Activated CD8-positive, alpha-beta T cell treated with anti-CD3 and anti-CD28 coated beads, Interleukin-2, amount 10 ng/mL, durations not matched to agents 7 days and 5 days (primary cell): ENCODE data around the gene NOLC1. TPM values are rescaled to one million over a fixed set of nuclear protein-coding genes. Genes with fewer than 3 reads are reported as not detected.

ENCODE experiments used
- ATAC-seq: fragments of 150-1000 bp; cut with Tn5 transposase; one replicate; pipeline ENCODE4 v1.10.0; 2021; ENCODE audit warnings: moderate library complexity
- CTCF ChIA-PET: fragments of 350-600 bp; sonication (Branson Sonifier 250); formaldehyde crosslinking; loops from one replicate; lab custom pipeline; 2021; ENCODE audit warnings: antibody characterized with exemption; lab: Charles Lee
- POLR2A ChIA-PET: fragments of 350-600 bp; sonication (Branson Sonifier 250); formaldehyde crosslinking; loops from one replicate; lab custom pipeline; 2021; ENCODE audit warnings: antibody characterized with exemption; lab: Charles Lee
- DNase-seq: peaks from one replicate; pipeline ENCODE4 v3.0.0-alpha.2; 2020
- H3K27ac Mint-ChIP-seq: one replicate; pipeline ENCODE4 v1.8.0; 2021; ENCODE audit warnings: mild to moderate bottlenecking, mixed read lengths
- H3K27me3 Mint-ChIP-seq: one replicate; pipeline ENCODE4 v1.8.0; 2021; ENCODE audit warnings: low read depth, mixed read lengths
- H3K36me3 Mint-ChIP-seq: one replicate; pipeline ENCODE4 v1.8.0; 2021; ENCODE audit warnings: low read depth, mixed read lengths
- H3K4me1 Mint-ChIP-seq: one replicate; pipeline ENCODE4 v1.8.0; 2021; ENCODE audit warnings: low read depth, mixed read lengths
- H3K4me3 Mint-ChIP-seq: one replicate; pipeline ENCODE4 v1.8.0; 2021; ENCODE audit warnings: mild to moderate bottlenecking, mixed read lengths
- H3K9me3 Mint-ChIP-seq: one replicate; pipeline ENCODE4 v1.8.0; 2022; ENCODE audit warnings: mixed read lengths; ENCODE audit not compliant: insufficient read depth
- total RNA-seq, 2 experiments: library from RNA; stranded (reverse); gene quantifications; one replicate each; pipeline ENCODE4 v1.2.3, GENCODE V29; 2021

NOLC1 gene
- total RNA-seq, 2 experiments from 2014 or later, result 94.1 to 95.3 TPM

DNA sequence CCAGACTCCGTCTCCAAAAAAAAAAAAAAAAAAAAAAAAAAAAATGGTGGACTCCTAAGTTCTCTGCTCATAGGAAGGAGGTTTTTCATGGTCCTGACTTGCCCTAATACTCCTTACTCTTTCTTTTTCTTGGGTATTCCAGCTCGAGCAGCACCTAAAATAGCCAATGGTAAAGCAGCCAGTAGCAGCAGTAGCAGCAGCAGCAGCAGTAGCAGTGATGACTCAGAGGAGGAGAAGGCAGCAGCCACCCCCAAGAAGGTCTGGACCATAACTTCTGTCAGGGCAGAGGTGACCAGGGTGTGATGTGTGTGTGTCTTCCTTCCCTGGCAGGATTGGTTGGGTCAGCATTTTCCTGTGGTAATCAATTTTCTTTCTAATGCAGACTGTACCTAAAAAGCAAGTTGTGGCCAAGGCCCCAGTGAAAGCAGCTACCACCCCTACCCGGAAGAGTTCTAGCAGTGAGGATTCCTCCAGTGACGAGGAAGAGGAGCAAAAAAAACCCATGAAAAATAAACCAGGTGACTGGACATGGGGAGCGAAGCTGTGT lies 6.9 kb downstream of the NOLC1 start:
- Mint-ChIP-seq H3K36me3 (peaks cover 75% of the 10 kb centered on the region), H3K9me3 (no peaks in the 10 kb centered on the region), H3K27me3 (no peaks in the 10 kb centered on the region), H3K4me1 (peaks cover 32% of the 10 kb centered on the region), H3K27ac (peak overlapping the region; percentile 52), H3K4me3 (no peak overlapping the region)
- DNase-seq (no peak), ATAC-seq (no peak)
- ChIA-PET CTCF (interaction anchor here (1.3 to 4.9 kb wide), 2 partner anchors 10 to 30 kb away, joined by 3 to 43 read pairs; no protein-coding TSS in a partner anchor), POLR2A (no interaction called here)

DNA sequence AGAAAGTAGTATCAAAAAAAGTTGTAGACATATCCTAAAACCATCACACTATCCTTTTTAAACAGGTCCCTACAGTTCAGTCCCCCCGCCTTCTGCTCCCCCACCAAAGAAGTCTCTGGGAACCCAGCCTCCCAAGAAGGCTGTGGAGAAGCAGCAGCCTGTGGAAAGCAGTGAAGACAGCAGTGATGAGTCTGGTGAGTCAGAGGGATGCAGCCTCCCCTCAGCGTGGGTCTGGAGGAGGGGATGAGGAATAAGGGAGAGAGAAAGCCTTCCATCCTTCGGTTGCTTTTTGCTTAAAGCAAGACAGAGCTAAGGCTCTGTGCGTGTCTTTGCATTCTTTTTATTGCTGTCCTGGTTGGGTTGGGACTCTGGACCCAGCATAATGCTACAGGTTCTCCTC lies 7.6 kb downstream of the NOLC1 start:
- ChIA-PET CTCF (interaction anchor here (1.1 to 4.9 kb wide), 4 partner anchors 9 to 319 kb away, joined by 3 to 43 read pairs (median 3); no protein-coding TSS in a partner anchor), POLR2A (interaction anchor here (1.0 kb wide), 1 partner anchor 8 kb away, joined by 3 read pairs; no protein-coding TSS in a partner anchor)
- Mint-ChIP-seq H3K9me3 (no peaks in the 10 kb centered on the region), H3K27ac (peak overlapping the region; percentile 20), H3K4me1 (peaks cover 25% of the 10 kb centered on the region), H3K27me3 (no peaks in the 10 kb centered on the region), H3K36me3 (peaks cover 70% of the 10 kb centered on the region), H3K4me3 (no peak overlapping the region)
- no peak for ATAC-seq
- DNase-seq, result no peak

DNA sequence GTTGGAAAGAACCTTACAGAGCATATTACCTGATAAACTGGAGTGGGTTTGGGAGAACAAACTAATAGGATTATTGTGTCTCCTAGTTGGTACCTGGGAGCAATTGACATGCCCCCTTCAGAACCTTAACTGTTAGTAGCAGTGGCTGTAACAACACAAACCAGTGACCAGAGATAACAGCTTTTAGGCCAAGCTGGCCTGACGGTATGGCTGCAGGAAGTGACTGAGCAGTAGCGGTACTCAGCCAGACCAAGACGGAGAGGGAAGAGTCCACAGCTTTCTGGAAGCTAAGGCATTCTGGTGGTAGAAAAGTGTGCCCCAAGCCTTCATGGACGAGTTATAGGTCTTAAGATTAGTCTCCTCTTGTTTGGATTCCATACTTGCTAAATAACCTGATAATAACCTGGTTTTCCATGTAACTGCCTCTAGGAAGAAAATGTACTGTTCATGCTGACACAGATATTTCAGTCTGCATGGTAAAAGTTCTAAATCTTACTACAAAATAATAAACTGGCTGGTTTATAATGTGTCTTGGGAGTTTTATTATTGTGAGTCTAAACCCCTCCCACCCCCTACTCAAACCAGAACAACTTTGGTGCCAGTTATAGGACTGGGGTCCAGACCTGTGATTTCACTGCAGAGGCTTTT lies 11.3 kb downstream of the NOLC1 start:
- ChIA-PET CTCF (no interaction called here), POLR2A (no interaction called here)
- Mint-ChIP-seq H3K9me3 (no peaks in the 10 kb centered on the region), H3K4me1 (peaks cover 8% of the 10 kb centered on the region), H3K27ac (no peak overlapping the region), H3K27me3 (no peaks in the 10 kb centered on the region), H3K36me3 (peaks cover 40% of the 10 kb centered on the region), H3K4me3 (no peak overlapping the region)
- ATAC-seq, result no peak
- DNase-seq, result no peak

DNA sequence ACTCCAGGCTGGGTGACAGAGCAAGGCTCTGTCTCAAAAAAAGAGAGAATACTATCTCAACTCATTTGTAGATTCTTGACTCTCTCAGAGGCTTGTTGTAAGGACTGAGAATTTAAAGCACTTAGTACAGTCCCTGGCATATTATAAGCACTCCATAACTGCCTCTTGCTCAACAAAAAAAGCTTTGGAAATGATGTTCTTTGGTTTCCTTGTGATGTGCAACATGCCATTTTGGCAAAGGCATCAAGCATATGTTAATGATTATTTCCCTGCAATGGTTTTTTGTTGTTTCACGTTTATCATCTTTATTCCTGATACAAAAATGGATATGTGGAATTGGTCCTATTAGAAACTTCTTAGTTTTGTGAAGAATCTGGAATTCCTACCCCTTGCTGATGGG lies 15.7 kb downstream of the NOLC1 start:
- Mint-ChIP-seq H3K4me3 (no peak overlapping the region), H3K27me3 (no peaks in the 10 kb centered on the region), H3K27ac (no peak overlapping the region), H3K36me3 (peaks cover 9% of the 10 kb centered on the region), H3K4me1 (peaks cover 12% of the 10 kb centered on the region), H3K9me3 (no peaks in the 10 kb centered on the region)
- ATAC-seq (no peak), DNase-seq (no peak)
- CTCF ChIA-PET, result interaction anchor here (1.2 to 6.2 kb wide), 9 partner anchors 9 to 336 kb away, joined by 4 to 105 read pairs (median 13); partner anchors contain the start of genes GBF1 and SUFU
- POLR2A ChIA-PET, result no interaction called here

DNA sequence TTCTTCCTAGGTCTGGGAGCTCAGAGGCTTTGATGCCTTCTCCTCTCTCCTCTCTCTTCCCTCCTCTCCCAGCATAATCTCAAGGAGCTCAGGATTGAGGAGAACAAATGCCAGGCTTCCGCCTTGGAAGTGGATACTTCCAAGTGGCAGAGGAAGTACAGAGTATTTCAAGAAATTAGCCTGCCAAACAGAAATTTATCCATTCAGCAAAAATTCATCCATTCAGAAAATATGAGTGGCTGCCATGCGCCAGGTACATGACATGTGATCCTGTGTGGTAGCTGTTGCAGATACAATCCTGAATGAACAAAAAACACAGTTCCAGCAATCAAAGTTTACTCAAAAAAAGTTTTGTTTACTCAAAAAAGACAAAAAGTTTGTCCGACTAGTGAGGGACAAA lies 18.4 kb downstream of the NOLC1 start:
- no peak for ATAC-seq
- no peaks in the 10 kb centered on the region for H3K27me3 Mint-ChIP-seq

DNA sequence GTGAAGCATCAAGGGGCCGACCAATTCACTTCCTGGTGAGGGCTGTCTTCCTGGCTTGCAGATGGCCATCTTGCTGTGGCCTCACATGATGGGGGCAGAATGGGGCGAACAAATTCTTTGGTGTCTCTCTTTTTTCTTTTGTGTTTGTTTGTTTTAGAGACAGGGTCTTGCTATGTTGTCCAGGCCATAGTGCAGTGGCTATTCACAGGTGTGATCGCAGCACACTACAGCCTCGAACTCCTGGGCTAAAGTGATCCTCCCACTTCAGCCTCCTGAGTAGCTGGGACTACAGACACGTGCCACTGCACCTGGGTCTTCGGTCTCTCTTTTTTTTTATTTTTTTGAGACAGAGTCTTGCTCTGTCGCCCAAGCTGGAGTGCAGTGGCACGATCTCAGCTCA lies 20.1 kb downstream of the NOLC1 start:
- Mint-ChIP-seq H3K4me3 (no peak overlapping the region), H3K4me1 (peaks cover 6% of the 10 kb centered on the region), H3K36me3 (no peaks in the 10 kb centered on the region), H3K9me3 (no peaks in the 10 kb centered on the region), H3K27me3 (no peaks in the 10 kb centered on the region), H3K27ac (no peak overlapping the region)
- DNase-seq (no peak), ATAC-seq (no peak)
- CTCF ChIA-PET, result interaction anchor here (1.5 kb wide), 1 partner anchor 99 kb away, joined by 3 read pairs; no protein-coding TSS in a partner anchor
- POLR2A ChIA-PET, result no interaction called here

More for the DNA sequence above, 18.4 kb downstream of the NOLC1 start:
- DNase-seq, result no peak
- Mint-ChIP-seq H3K9me3 (no peaks in the 10 kb centered on the region), H3K27ac (no peak overlapping the region), H3K4me3 (no peak overlapping the region), H3K4me1 (peaks cover 10% of the 10 kb centered on the region), H3K36me3 (no peaks in the 10 kb centered on the region)
- ChIA-PET POLR2A (interaction anchor here (0.7 kb wide), 1 partner anchor 174 kb away, joined by 3 read pairs; no protein-coding TSS in a partner anchor), CTCF (interaction anchor here (1.1 to 6.2 kb wide), 22 partner anchors 12 to 413 kb away, joined by 3 to 105 read pairs (median 7); partner anchors contain the start of genes ELOVL3, GBF1 and PPRC1)

DNA sequence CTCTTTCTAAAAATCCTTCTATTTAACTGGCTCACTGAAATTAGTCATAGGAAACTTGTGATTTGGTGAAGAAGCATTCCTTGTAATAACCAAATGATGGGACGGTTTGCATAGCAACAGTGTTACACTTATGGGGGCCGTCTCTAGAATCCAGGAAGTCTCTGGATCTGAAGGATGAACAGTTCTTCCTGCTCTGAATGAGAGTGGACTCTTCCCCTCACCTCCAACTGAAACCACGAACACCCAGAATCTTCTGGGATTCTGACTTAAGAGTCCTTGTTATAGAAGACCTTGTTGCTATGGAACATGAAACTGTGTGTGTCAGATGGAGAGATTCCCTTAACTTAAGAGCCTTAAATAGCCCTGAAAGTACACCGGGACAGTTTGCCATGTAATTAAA lies 23.2 kb downstream of the NOLC1 start:
- ChIA-PET POLR2A (no interaction called here), CTCF (no interaction called here)
- Mint-ChIP-seq H3K9me3 (no peaks in the 10 kb centered on the region), H3K27ac (no peak overlapping the region), H3K4me1 (no peaks in the 10 kb centered on the region), H3K36me3 (no peaks in the 10 kb centered on the region), H3K27me3 (no peaks in the 10 kb centered on the region), H3K4me3 (no peak overlapping the region)
- DNase-seq, result no peak
- no peak for ATAC-seq

DNA sequence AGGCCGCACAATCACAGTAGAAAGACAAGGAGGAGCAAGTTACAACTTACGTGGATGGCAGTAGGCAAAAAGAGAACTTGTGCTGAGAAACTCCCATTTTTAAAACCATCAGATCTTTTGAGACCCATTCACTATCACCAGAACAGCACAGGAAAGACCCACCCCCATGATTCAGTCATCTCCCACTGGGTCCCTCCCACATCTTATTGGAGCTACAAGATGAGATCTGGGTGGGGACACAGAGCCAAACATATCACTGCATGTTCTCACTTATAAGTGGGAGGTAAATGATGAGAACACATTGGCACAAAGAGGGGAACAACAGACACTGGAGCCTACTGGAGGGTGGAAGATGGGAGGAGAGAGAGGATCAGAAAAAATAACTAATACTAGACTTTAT lies 32.4 kb downstream of the NOLC1 start:
- Mint-ChIP-seq H3K27ac (no peak overlapping the region), H3K9me3 (peaks cover 7% of the 10 kb centered on the region), H3K4me3 (no peak overlapping the region), H3K27me3 (peaks cover 3% of the 10 kb centered on the region), H3K36me3 (peaks cover 3% of the 10 kb centered on the region), H3K4me1 (peaks cover 13% of the 10 kb centered on the region)
- POLR2A ChIA-PET, result no interaction called here
- ATAC-seq (no peak), DNase-seq (no peak)
- CTCF ChIA-PET, result interaction anchor here (1.4 to 3.9 kb wide), 2 partner anchors 15 to 47 kb away, joined by 3 to 27 read pairs; no protein-coding TSS in a partner anchor

DNA sequence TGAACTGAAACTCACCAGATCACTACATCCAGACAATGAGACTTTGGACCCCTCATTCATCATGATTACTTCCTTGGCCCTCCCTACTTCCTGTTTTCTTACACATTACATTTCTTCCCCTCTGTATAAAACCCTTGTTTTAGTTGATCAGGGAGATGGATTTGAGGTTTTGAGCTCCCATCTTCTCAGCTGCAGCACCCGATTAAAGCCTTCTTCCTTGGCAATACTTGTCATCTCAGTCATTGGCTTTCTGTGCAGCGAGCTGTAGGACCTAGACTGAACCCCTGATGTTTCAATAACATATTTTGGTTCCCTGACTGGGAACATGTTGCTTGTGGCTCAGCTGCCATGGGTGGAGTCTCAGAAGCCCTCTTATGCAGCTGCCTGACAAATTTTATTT lies 33.1 kb downstream of the NOLC1 start:
- H3K27me3 Mint-ChIP-seq, result peaks cover 3% of the 10 kb centered on the region

DNA sequence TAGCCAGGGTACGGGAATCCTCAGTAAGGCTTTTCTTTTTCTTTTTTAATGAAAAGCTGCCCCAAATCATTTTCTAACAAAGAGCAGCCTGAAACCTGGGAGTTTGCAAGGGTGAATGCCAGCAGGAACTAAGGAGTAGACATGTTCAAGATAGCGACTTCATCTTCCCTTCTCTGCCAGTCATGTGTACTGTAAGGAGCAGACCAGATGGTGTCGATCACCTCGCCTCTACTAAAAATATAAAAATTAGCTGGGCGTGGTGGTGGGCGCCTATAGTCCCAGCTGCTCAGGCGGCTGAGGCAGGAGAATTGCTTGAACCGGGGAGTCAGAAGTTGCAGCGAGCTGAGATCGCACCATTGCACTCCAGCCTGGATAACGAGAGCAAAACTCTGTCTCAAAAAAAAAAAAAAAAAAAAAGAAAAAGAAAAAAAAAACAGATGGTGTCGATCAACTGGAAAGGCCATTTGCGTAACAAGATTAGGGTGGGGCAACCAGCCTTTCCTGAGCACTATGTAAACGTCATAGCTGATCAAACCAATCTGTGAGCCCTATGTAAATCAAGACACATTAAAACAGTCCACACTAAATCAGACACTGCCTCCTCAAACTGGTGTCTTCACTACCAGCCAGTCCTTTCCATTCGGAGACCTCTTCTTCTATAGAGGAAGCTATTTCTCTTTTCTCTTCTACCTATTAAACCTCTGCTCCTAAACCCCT lies 33.8 kb downstream of the NOLC1 start:
- H3K36me3 Mint-ChIP-seq, result peaks cover 3% of the 10 kb centered on the region
- ChIA-PET CTCF (interaction anchor here (1.1 to 3.9 kb wide), 4 partner anchors 16 to 166 kb away, joined by 3 to 27 read pairs (median 4); no protein-coding TSS in a partner anchor), POLR2A (no interaction called here)
- peaks cover 3% of the 10 kb centered on the region for H3K27me3 Mint-ChIP-seq
- DNase-seq (no peak), ATAC-seq (no peak)
- no peak overlapping the region for H3K27ac Mint-ChIP-seq
- H3K4me3 Mint-ChIP-seq, result no peak overlapping the region
- H3K9me3 Mint-ChIP-seq, result peaks cover 7% of the 10 kb centered on the region
- H3K4me1 Mint-ChIP-seq, result peaks cover 14% of the 10 kb centered on the region

More for the DNA sequence above, 33.1 kb downstream of the NOLC1 start:
- ATAC-seq (no peak), DNase-seq (no peak)
- Mint-ChIP-seq H3K4me1 (peaks cover 14% of the 10 kb centered on the region), H3K4me3 (no peak overlapping the region), H3K27ac (no peak overlapping the region), H3K9me3 (peaks cover 7% of the 10 kb centered on the region), H3K36me3 (peaks cover 3% of the 10 kb centered on the region)
- CTCF ChIA-PET, result interaction anchor here (1.1 to 3.9 kb wide), 4 partner anchors 15 to 166 kb away, joined by 3 to 27 read pairs (median 4); no protein-coding TSS in a partner anchor
- POLR2A ChIA-PET, result interaction anchor here (0.6 kb wide), 1 partner anchor 166 kb away, joined by 3 read pairs; no protein-coding TSS in a partner anchor

DNA sequence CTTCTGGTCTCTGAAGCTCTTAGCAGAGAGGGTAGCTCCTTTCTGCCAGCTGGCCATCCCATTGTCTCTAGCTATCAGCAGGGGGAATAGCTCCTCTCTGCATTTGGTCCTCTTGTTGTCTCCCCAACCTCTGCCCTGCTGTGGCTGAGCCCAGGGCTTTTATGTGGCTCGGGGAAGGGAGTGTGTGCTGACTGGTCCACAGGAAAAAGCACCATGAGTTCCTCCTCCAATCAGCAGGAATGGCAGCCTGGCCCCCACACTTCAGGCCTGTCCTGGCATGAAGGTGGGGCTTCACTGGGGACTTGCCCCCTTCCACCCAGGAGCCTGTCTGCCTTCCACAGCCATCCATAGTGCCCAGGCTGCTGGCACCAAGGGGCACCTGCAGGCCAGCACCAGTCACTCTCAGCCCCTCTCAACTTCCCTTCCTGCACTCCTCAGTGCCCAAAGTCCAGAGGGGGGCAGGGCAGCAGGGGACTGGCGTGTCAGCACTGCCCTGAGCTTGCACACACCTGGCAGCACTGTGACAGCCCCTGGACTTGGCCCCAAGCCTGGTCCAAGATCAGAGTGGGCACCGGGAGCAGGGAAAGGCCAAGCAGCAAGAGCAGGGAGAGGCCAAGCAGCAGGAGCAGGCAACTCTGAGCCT lies 36.2 kb downstream of the NOLC1 start:
- H3K9me3 Mint-ChIP-seq, result peaks cover 7% of the 10 kb centered on the region
- H3K36me3 Mint-ChIP-seq, result peaks cover 9% of the 10 kb centered on the region
- no peak for DNase-seq
- ChIA-PET CTCF (interaction anchor here (1.2 to 3.9 kb wide), 8 partner anchors 19 to 316 kb away, joined by 3 to 27 read pairs (median 6); partner anchors contain the start of gene SUFU), POLR2A (interaction anchor here (0.9 to 1.2 kb wide), 3 partner anchors 38 to 205 kb away, joined by 3 read pairs; no protein-coding TSS in a partner anchor)
- peaks cover 14% of the 10 kb centered on the region for H3K4me1 Mint-ChIP-seq
- H3K27me3 Mint-ChIP-seq, result peaks cover 2% of the 10 kb centered on the region
- peak overlapping the region; percentile 47 for H3K27ac Mint-ChIP-seq
- H3K4me3 Mint-ChIP-seq, result no peak overlapping the region
- ATAC-seq, result no peak
